Spleen (tissue), 7 donors: ENCODE data around the gene ABCB8.

ENCODE experiments used
- CTCF ChIP-seq, 11 experiments: fragments of 200-600 bp in 7 of 11; fragments of 450-650 bp in 4 of 11; sonication (generic) in 4 of 11; IDR thresholded peaks in 8 of 11; conservative IDR thresholded peaks in 3 of 11; 1 replicate in 7 of 11; 2 replicates in 4 of 11; pipeline versions ENCODE4 v1.4.0 to v1.8.0; 2016 to 2021; ENCODE audit warnings: antibody characterized with exemption in 11 of 11, inconsistent platforms in 4 of 11, mild to moderate bottlenecking in 1 of 11
- POLR2AphosphoS5 ChIP-seq, 3 donors: sonication (generic); formaldehyde crosslinking; IDR thresholded peaks; one replicate each; pipeline ENCODE4 v1.5.1; 2017; ENCODE audit warnings: antibody characterized with exemption in 3 of 3
- donor health status: DM: no; HTN: no; CAD: no; lungs with moderate emphysema.
- donor health status: DM: no; HTN: no; CAD: no.
- donor health status: DM: no; HTN: no; CAD: no.

GRCh38 chr7:151019130-151019447 is 9.2 kb upstream of the ABCB8 start:
- TF ChIP-seq CTCF (IDR thresholded peaks at IDR 0.05 in 8 of 11, conservative IDR thresholded peaks at IDR 0.05 in 3 of 11) (no peak), POLR2AphosphoS5 (IDR thresholded peaks at IDR 0.05) (no peak)
